HepG2 (cell line): Measurements from ENCODE around the gene IL17RB. TPM values are rescaled to one million over a fixed set of nuclear protein-coding genes. Genes with fewer than 3 reads are reported as not detected.
A peak's percentile ranks its signal among the peaks of the same experiment; 100 is the strongest.

Source experiments
- BATF2 ChIP-seq: sonication (generic); formaldehyde crosslinking; IDR thresholded peaks from 2 replicates; pipeline ENCODE4 v1.8.0; 2022; ENCODE audit warnings: mild to moderate bottlenecking, missing genetic modification reagents, moderate library complexity
- DMAP1 ChIP-seq: IDR thresholded peaks from 2 replicates; pipeline ENCODE4 v1.6.1; 2016
- GTF2F1 ChIP-seq: fragments of 150-350 bp; IDR thresholded peaks from 2 replicates; pipeline ENCODE4 v1.6.1; 2014; ENCODE audit warnings: low read length
- KAT2B ChIP-seq: fragments of 150-350 bp; IDR thresholded peaks from 2 replicates; pipeline ENCODE4 v1.6.1; 2014; ENCODE audit warnings: low read depth, low read length, borderline replicate concordance
- MIER2 ChIP-seq: IDR thresholded peaks from 2 replicates; pipeline ENCODE4 v1.6.1; 2016; ENCODE audit warnings: missing biosample characterization, missing genetic modification reagents
- MTA1 ChIP-seq: sonication (generic); formaldehyde crosslinking; IDR thresholded peaks from 2 replicates; pipeline ENCODE4 v1.4.0; 2020; ENCODE audit warnings: missing genetic modification reagents, mild to moderate bottlenecking, borderline replicate concordance
- NFE2 ChIP-seq: sonication (generic); formaldehyde crosslinking; IDR thresholded peaks from 2 replicates; pipeline ENCODE4 v1.4.0; 2020; ENCODE audit warnings: missing genetic modification reagents
- NONO ChIP-seq, 2 experiments: fragments of 450-650 bp in 1 of 2; sonication (generic) in 1 of 2; formaldehyde crosslinking in 1 of 2; IDR thresholded peaks in 1 of 2; conservative IDR thresholded peaks in 1 of 2; 2 replicates each; pipeline versions ENCODE4 v1.6.1 to v1.8.0; 2017 to 2022; ENCODE audit warnings: mild to moderate bottlenecking in 1 of 2, missing genetic modification reagents in 1 of 2, moderate library complexity in 1 of 2
- NRL ChIP-seq: sonication (generic); formaldehyde crosslinking; IDR thresholded peaks from 2 replicates; pipeline ENCODE4 v1.5.0; 2020; ENCODE audit warnings: missing genetic modification reagents, mild to moderate bottlenecking, moderate library complexity, borderline replicate concordance
- PAX8 ChIP-seq: sonication (generic); formaldehyde crosslinking; IDR thresholded peaks from 2 replicates; pipeline ENCODE4 v1.8.0; 2022; ENCODE audit warnings: mild to moderate bottlenecking, missing genetic modification reagents, borderline replicate concordance
- XRCC5 ChIP-seq: fragments of 200-400 bp; formaldehyde crosslinking; optimal IDR thresholded peaks from 2 replicates; pipeline ENCODE3; 2017; ENCODE audit warnings: mild to moderate bottlenecking, low read length
- ZBTB26 ChIP-seq: IDR thresholded peaks from 2 replicates; pipeline ENCODE4 v1.6.1; 2016; ENCODE audit warnings: missing compliant biosample characterization, missing genetic modification reagents, borderline replicate concordance
- ZFP82 ChIP-seq: sonication (generic); formaldehyde crosslinking; IDR thresholded peaks from 2 replicates; pipeline ENCODE4 v1.5.1; 2020; ENCODE audit warnings: mild to moderate bottlenecking, missing genetic modification reagents, borderline replicate concordance
- ZNF234 ChIP-seq: sonication (generic); formaldehyde crosslinking; conservative IDR thresholded peaks from 2 replicates; pipeline ENCODE4 v1.5.1; 2020; ENCODE audit warnings: mild to moderate bottlenecking, missing genetic modification reagents
- ZNF280D ChIP-seq: sonication (generic); formaldehyde crosslinking; IDR thresholded peaks from 2 replicates; pipeline ENCODE4 v1.5.1; 2020; ENCODE audit warnings: mild to moderate bottlenecking, missing genetic modification reagents
- ZNF550 ChIP-seq: sonication (generic); formaldehyde crosslinking; IDR thresholded peaks from 2 replicates; pipeline ENCODE4 v1.4.0; 2020; ENCODE audit warnings: mild to moderate bottlenecking, missing genetic modification reagents, borderline replicate concordance
- ZNF556 ChIP-seq: sonication (generic); formaldehyde crosslinking; IDR thresholded peaks from 2 replicates; pipeline ENCODE4 v1.4.0; 2020; ENCODE audit warnings: mild to moderate bottlenecking, missing genetic modification reagents, borderline replicate concordance
- ZNF562 ChIP-seq: sonication (generic); formaldehyde crosslinking; IDR thresholded peaks from 2 replicates; pipeline ENCODE4 v1.8.0; 2022; ENCODE audit warnings: missing genetic modification reagents, borderline replicate concordance
- ZNF749 ChIP-seq: sonication (generic); formaldehyde crosslinking; IDR thresholded peaks from 2 replicates; pipeline ENCODE4 v1.8.0; 2022; ENCODE audit warnings: mild to moderate bottlenecking, missing genetic modification reagents, moderate library complexity, borderline replicate concordance
- ZUFSP ChIP-seq: sonication (generic); formaldehyde crosslinking; IDR thresholded peaks from 2 replicates; pipeline ENCODE4 v1.9.0; 2021; ENCODE audit warnings: missing genetic modification reagents, mild to moderate bottlenecking, borderline replicate concordance
- polyA plus RNA-seq, 8 experiments: library from polyadenylated mRNA; depleted of rRNA in 3 of 8; stranded (reverse) in 7 of 8; unstranded in 1 of 8; fragments of >200 nt; fragmentation: Illumina TruSeq in 4 of 8; extraction: Trizol in 4 of 8; gene quantifications; 2 replicates each; pipeline versions ENCODE4 v1.2.1 to v1.2.3, GENCODE V29; 2011 to 2016; ENCODE audit warnings: low read depth in 4 of 8, missing spikeins in 1 of 8, mixed read lengths in 1 of 8; ENCODE audit not compliant: insufficient read depth in 1 of 8
- total RNA-seq, 5 experiments: library from RNA; depleted of rRNA; stranded (reverse); fragments of >200 nt; fragmentation: Illumina TruSeq; extraction: Trizol; gene quantifications; 2 replicates each; pipeline ENCODE4 v1.2.3, GENCODE V29; 2016; ENCODE audit warnings: low read depth in 1 of 5

The IL17RB gene
- total and polyA plus RNA-seq, 2 of the 13 experiments (the other 11 are each of a cell fraction or from before 2014, with no cell fraction given) = 130 to 190 TPM

GRCh38 chr3:53891497-53892285 lies 45.3 kb downstream of the IL17RB start, which contains the start of gene SELENOK (continued):
- TF ChIP-seq ZUFSP (CRISPR knock-in tag) (no peak), ZNF550 (CRISPR knock-in tag) (no peak), ZNF749 (CRISPR knock-in tag) (peak; percentile 27; the same call in 1 of the 2 replicates), MIER2 (CRISPR knock-in tag) (0 out of 2 replicates have a peak, but pooled peaks have one; percentile 5), ZBTB26 (peak; percentile 40; the same call in 1 of the 2 replicates), KAT2B (no peak), ZNF280D (CRISPR knock-in tag) (peak; percentile 60; the same call in 1 of the 2 replicates), NONO (IDR thresholded peaks at IDR 0.05) (no peak), NONO (CRISPR knock-in tag; conservative IDR thresholded peaks at IDR 0.05) (peak; percentile 79), MTA1 (0 out of 2 replicates have a peak, but pooled peaks have one; percentile 24), XRCC5 (peak; percentile 71), ZNF556 (CRISPR knock-in tag) (peak; percentile 90; the same call in 1 of the 2 replicates), NRL (CRISPR knock-in tag) (peak; percentile 41; the same call in 1 of the 2 replicates), NFE2 (CRISPR knock-in tag) (no peak), GTF2F1 (no peak), DMAP1 (CRISPR knock-in tag) (peak; percentile 36; the same call in 1 of the 2 replicates), BATF2 (CRISPR knock-in tag) (0 out of 2 replicates have a peak, but pooled peaks have one; percentile 53), ZFP82 (peak; percentile 37; the same call in 1 of the 2 replicates), ZNF234 (CRISPR knock-in tag) (no peak), ZNF562 (CRISPR knock-in tag) (no peak), PAX8 (CRISPR knock-in tag) (0 out of 2 replicates have a peak, but pooled peaks have one; percentile 44)
